ENCODE results near the gene POLH.

Gene POLH

DNA sequence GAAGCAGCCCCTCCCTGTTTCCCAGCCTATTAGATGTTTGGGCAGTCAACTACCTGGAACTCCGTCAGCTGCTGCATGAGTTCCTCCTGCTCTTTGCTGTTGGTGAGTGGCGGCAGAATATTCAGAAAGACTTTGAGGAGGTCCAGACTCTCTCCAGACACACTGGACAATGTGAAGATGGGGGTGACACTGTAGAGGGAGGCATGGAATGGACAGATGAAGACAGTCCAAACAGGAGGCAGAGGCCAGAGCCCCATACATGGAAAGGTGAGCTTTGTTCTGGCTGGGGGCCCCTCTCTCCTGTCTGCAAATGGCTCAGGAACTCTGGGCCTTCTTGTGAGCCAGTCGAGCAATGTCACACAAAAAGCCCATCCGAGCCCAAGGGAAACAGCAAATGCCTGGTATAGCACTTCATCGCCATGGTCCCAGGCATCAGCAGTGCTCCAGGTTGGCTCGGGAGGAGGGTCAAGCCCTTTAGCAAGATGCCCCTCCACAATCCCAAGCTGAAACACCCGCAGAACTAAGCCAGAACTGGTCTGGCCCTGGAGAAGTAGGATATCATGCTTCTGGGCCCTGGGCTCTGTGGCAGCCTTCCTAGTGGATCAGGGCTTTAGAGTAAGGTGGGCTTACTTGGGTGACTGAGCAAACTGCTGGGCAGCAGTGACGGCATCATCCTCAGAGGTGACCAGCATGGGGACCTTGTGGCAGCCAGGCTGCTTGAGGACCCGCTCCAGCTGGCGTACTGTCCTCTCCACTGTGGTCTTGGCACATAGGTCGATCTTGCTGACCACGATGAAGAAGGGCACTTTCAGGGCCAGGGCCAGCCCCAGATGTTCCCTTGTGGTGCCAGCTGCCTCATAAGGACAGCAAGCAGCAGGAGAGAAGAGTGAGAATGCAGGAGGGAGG, 48.1 kb downstream of the POLH start:
- TF ChIP-seq, protein P1, sequence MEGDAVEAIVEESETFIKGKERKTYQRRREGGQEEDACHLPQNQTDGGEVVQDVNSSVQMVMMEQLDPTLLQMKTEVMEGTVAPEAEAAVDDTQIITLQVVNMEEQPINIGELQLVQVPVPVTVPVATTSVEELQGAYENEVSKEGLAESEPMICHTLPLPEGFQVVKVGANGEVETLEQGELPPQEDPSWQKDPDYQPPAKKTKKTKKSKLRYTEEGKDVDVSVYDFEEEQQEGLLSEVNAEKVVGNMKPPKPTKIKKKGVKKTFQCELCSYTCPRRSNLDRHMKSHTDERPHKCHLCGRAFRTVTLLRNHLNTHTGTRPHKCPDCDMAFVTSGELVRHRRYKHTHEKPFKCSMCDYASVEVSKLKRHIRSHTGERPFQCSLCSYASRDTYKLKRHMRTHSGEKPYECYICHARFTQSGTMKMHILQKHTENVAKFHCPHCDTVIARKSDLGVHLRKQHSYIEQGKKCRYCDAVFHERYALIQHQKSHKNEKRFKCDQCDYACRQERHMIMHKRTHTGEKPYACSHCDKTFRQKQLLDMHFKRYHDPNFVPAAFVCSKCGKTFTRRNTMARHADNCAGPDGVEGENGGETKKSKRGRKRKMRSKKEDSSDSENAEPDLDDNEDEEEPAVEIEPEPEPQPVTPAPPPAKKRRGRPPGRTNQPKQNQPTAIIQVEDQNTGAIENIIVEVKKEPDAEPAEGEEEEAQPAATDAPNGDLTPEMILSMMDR (IDR thresholded peaks at IDR 0.05; ENCODE audit: borderline replicate concordance, control extremely low read depth, extremely low read depth, insufficient read depth, missing control alignments), result no peak
- in situ Hi-C loops (cut with MboI; ENCODE audit: low sequenced_read_pairs, unreplicated experiment), result no loop called here
- DNase-seq (ENCODE audit: low spot score), result no peak

DNA sequence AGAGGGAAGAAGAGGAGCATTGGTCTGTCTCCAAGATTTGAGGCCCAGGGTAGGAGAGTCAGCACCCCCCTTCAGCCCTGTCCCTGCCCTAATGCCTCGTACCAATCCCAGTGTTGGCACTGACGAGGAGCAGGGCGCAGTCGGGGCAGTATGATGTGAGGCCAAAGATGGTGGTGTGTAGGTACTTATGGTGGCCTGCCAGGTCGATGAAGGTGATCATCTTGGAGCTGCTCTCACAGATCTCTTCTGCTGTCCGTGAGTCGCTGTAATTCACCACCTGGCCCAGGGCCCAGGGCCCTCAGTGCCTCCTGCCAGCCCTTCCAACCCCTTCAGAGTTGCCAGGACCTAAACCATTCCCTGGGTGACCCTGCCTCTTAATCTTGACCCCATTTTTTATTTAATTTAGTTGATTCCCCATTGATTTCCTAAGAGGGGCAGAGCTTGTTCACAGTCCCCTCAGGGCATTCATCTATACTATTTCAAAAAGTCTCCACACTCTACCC, 48.9 kb downstream of the POLH start:
- no peak for DNase-seq (ENCODE audit: low spot score)
- in situ Hi-C loops (cut with MboI; ENCODE audit: low sequenced_read_pairs, unreplicated experiment), result no loop called here
- TF ChIP-seq, protein P1 (IDR thresholded peaks at IDR 0.05; ENCODE audit: borderline replicate concordance, control extremely low read depth, extremely low read depth, insufficient read depth, missing control alignments), result no peak

DNA sequence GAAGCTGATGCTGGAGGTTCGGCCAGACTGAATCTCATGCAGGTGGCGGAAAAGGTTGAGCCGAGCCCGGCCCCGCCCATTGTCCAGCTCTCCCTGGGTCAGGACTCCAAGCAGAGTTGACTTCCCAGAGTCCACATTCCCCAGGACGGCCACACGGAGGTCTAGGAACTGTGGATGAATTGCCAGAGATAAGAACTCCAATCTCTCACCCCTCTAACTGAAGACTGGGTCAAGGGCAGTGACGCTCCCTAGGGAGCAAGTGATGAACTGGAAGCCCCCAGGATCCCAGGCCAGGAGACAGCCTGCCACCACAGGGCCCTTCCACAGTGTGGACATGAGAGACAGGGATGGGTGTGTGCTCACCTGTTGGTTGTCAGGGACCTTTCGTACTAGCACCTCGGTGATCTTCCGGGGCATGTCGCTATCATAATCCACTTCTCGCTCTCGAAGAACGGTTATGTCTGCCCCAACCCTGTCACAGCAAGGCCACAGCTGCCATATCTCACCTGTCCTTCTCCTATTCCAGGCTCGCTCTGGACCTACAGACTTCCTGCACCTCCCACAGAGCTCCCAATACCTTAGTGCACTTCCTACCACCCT, 49.5 kb downstream of the POLH start:
- TF ChIP-seq, protein P1 (IDR thresholded peaks at IDR 0.05; ENCODE audit: borderline replicate concordance, control extremely low read depth, extremely low read depth, insufficient read depth, missing control alignments), result no peak
- in situ Hi-C loops (cut with MboI; ENCODE audit: low sequenced_read_pairs, unreplicated experiment), result no loop called here
- DNase-seq (ENCODE audit: low spot score), result no peak

DNA sequence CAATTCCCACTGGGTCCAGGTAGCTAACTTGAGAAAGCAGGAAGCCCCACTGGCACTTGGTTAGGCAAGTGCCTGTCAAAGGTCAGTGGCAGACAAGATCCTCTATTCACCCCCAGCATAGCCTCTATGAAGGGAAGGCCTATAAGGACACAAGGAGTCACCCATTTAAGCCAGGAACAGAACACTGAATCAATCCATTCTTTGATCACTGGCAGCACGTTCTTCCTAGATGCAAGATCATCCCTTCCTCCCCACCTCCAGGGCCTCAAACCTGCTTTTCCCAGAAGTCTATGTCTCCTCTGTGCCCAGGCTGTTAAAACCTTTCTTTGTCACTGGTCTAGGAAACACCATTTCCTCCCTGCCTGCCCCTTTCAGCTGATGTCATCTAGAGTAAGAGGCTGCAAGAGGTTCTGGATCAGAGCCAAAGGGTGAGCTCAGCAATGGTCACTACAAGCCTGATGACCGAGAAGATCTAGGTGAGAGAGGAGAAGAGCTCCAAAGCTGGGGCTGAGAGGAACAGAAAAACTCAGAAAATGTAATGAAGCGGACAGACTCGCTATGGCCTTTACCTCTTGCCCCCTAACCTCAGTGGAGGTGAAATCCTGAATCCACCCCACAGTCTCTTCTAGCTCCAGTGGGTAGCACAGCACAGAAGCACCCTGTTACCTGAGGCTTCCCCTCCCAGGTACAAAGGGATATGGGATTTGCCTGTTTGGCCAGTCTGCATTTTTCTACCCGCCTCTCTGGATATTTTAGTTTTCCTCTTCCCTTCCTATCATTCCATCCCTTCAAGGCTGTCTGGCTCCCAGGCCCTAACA, 51.2 kb downstream of the POLH start:
- in situ Hi-C loops (cut with MboI; ENCODE audit: low sequenced_read_pairs, unreplicated experiment), result no loop called here
- peak; percentile 47 for DNase-seq (ENCODE audit: low spot score)
- TF ChIP-seq, protein P1 (IDR thresholded peaks at IDR 0.05; ENCODE audit: borderline replicate concordance, control extremely low read depth, extremely low read depth, insufficient read depth, missing control alignments), result no peak

DNA sequence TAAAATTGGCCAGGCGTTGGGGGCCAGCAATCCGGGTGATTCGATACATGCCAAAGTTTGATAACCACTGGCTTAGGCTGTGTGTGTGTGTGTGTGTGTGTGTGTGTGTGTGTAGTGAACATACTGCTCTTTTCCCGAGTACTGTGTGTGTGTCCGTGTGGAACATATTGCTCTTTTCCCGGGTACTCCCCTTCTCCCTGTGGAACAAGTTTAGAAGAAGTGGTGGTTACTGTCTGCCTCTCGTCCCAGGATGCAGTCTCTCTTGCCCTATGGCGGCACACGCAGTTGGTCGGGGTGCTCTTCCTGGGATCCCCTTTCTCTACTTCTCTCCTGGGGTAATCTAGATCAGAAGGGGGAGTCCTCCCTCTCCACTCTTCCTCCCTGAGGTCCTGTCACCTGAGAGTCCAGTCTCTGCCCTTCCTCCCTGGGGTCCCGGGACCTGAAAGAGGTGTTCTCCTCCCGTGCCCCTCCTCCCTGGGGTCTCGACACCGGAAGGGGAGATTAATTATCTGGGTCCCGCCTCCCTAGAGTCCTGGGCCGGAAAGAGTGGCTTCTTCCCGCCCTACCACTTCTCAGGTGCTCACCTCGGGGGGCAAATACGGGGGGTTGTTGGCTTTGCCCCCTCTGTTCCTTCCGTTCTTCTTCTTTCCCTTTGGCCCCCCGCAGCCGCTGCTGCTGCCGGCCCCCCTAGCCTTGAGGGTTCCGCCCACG, 52.6 kb downstream of the POLH start:
- in situ Hi-C loops (cut with MboI; ENCODE audit: low sequenced_read_pairs, unreplicated experiment), result no loop called here
- TF ChIP-seq, protein P1 (IDR thresholded peaks at IDR 0.05; ENCODE audit: borderline replicate concordance, control extremely low read depth, extremely low read depth, insufficient read depth, missing control alignments), result no peak
- DNase-seq (ENCODE audit: low spot score), result peak; percentile 68
